ENCODE results near the gene PACRG. TPM values are rescaled to one million over a fixed set of nuclear protein-coding genes. Genes with fewer than 3 reads are reported as not detected.
A peak's percentile ranks its signal among the peaks of the same experiment; 100 is the strongest.

PACRG gene
- total and polyA plus RNA-seq, 2 experiments from 2014 or later = 0.17 to 0.68 TPM

GRCh38 chr6:163291622-163292021, 563.8 kb downstream of the PACRG start:
- H3K27me3 Mint-ChIP-seq (ENCODE audit: insufficient read depth, low read depth, poor library complexity) = peaks cover 6% of the 10 kb centered on the region
- H3K4me3 ChIP-seq = no peak overlapping the region
- no peak overlapping the region for H3K27ac ChIP-seq (ENCODE audit: low read depth)
- H3K4me1 ChIP-seq (ENCODE audit: insufficient read depth) = no peaks in the 10 kb centered on the region
- ATAC-seq (no peak), DNase-seq (ENCODE audit: low spot score) (no peak)
- no peaks in the 10 kb centered on the region for H3K36me3 Mint-ChIP-seq (ENCODE audit: low read depth)
- H3F3A ChIP-seq (replicated peaks; ENCODE audit: low read depth) = no peaks in the 10 kb centered on the region
- H3K9me3 Mint-ChIP-seq = peaks cover 3% of the 10 kb centered on the region; the same call in 1 of the 3 replicates
- no peak for TF ChIP-seq ZNF331 (CRISPR knock-in tag; IDR thresholded peaks at IDR 0.05; ENCODE audit: low read depth)
- TF ChIP-seq POLR2AphosphoS5 (IDR thresholded peaks at IDR 0.05; ENCODE audit: low read depth) = no peak
- TF ChIP-seq ZNF114 (CRISPR knock-in tag; IDR thresholded peaks at IDR 0.05) = no peak
- no peak for TF ChIP-seq EZH2 (IDR thresholded peaks at IDR 0.05; ENCODE audit: low read depth, unreplicated experiment)
- no peak for TF ChIP-seq ETS1 (IDR thresholded peaks at IDR 0.05)
- no peaks in the 10 kb centered on the region for H3K79me2 ChIP-seq (replicated peaks; ENCODE audit: insufficient read depth)
- H3K27ac Mint-ChIP-seq = no peak overlapping the region
- no peaks in the 10 kb centered on the region for H3K27me3 ChIP-seq (ENCODE audit: insufficient read depth)
- 0 out of 2 replicates have a peak overlapping the region, but pooled peaks have one; percentile 38 for H2AFZ ChIP-seq
- no peaks in the 10 kb centered on the region for H3K4me1 Mint-ChIP-seq
- H4K20me1 ChIP-seq (replicated peaks; ENCODE audit: insufficient read depth) = no peaks in the 10 kb centered on the region
- H3K36me3 ChIP-seq (ENCODE audit: insufficient read depth) = no peaks in the 10 kb centered on the region
- no peak overlapping the region for H3K4me2 ChIP-seq
- no peak overlapping the region for H3K4me3 Mint-ChIP-seq
- H3K9me2 ChIP-seq (ENCODE audit: insufficient read depth) = no peaks in the 10 kb centered on the region

- H3K36me3 Mint-ChIP-seq (ENCODE audit: low read depth) = no peaks in the 10 kb centered on the region
- H3K4me3 ChIP-seq = no peak overlapping the region
- H3K9me3 Mint-ChIP-seq = peaks cover 3% of the 10 kb centered on the region; the same call in 1 of the 3 replicates
- peaks cover 2% of the 10 kb centered on the region for H3K27me3 Mint-ChIP-seq (ENCODE audit: insufficient read depth, low read depth, poor library complexity)
- TF ChIP-seq EZH2 (IDR thresholded peaks at IDR 0.05; ENCODE audit: low read depth, unreplicated experiment) (no peak), ZNF114 (CRISPR knock-in tag; IDR thresholded peaks at IDR 0.05) (no peak), ETS1 (IDR thresholded peaks at IDR 0.05) (no peak), POLR2AphosphoS5 (IDR thresholded peaks at IDR 0.05; ENCODE audit: low read depth) (no peak), CREB1 (CRISPR knock-in tag; IDR thresholded peaks at IDR 0.05; ENCODE audit: low read depth) (no peak), STAT1 (IDR thresholded peaks at IDR 0.05; ENCODE audit: unreplicated experiment) (no peak), ZNF462 (CRISPR knock-in tag; IDR thresholded peaks at IDR 0.05) (no peak), EZH2phosphoT487 (IDR thresholded peaks at IDR 0.05; ENCODE audit: unreplicated experiment) (no peak), CTCF (conservative IDR thresholded peaks at IDR 0.05; ENCODE audit: low read depth in 2 of 2) (no peak), NANOG (IDR thresholded peaks at IDR 0.05; ENCODE audit: borderline replicate concordance) (no peak)
- no peak overlapping the region for H3K27ac ChIP-seq (ENCODE audit: low read depth)
- ATAC-seq (no peak), DNase-seq (ENCODE audit: low spot score) (no peak)
- peak overlapping the region; percentile 49; the same call in 1 of the 2 replicates for H2AFZ ChIP-seq
- H3K79me2 ChIP-seq (replicated peaks; ENCODE audit: insufficient read depth) = no peaks in the 10 kb centered on the region
- H3K36me3 ChIP-seq (ENCODE audit: insufficient read depth) = no peaks in the 10 kb centered on the region
- no peaks in the 10 kb centered on the region for H4K20me1 ChIP-seq (replicated peaks; ENCODE audit: insufficient read depth)
- no peak overlapping the region for H3K4me3 Mint-ChIP-seq
- H3K9me2 ChIP-seq (ENCODE audit: insufficient read depth) = no peaks in the 10 kb centered on the region
- no peaks in the 10 kb centered on the region for H3K4me1 ChIP-seq (ENCODE audit: insufficient read depth)
- no peaks in the 10 kb centered on the region for H3K27me3 ChIP-seq (ENCODE audit: insufficient read depth)
- no peaks in the 10 kb centered on the region for H3K4me1 Mint-ChIP-seq
- H3K4me2 ChIP-seq = no peak overlapping the region
- H3F3A ChIP-seq (replicated peaks; ENCODE audit: low read depth) = no peaks in the 10 kb centered on the region
- no peak overlapping the region for H3K27ac Mint-ChIP-seq
Observed at GRCh38 chr6:163293286-163293685, 565.5 kb downstream of the PACRG start.
